ENCODE results near the gene CNTN4. TPM values are rescaled to one million over a fixed set of nuclear protein-coding genes. Genes with fewer than 3 reads are reported as not detected.

The CNTN4 gene
- total and polyA plus RNA-seq, 2 experiments from 2014 or later = 0.91 to 4.0 TPM

DNA sequence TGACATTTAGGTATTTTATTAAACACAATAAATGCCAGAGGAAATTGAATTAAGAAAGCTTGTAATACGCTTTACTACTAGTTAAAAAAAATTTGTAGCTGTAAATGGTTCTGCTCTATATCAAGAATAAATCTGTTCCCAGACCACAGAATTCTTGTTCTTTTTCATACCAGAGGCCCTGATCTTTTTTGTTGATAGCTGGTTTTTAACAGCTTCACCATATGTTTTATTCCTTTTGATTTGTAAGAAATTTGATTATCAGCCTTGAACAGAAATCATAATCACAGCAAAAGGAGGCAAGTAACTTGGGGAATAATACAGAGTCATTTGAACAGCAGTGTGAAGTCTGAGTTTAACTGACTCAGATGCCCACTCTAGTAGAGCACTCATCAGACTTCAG is 202.7 kb downstream of the CNTN4 start (continued):
- TF ChIP-seq, protein P1, sequence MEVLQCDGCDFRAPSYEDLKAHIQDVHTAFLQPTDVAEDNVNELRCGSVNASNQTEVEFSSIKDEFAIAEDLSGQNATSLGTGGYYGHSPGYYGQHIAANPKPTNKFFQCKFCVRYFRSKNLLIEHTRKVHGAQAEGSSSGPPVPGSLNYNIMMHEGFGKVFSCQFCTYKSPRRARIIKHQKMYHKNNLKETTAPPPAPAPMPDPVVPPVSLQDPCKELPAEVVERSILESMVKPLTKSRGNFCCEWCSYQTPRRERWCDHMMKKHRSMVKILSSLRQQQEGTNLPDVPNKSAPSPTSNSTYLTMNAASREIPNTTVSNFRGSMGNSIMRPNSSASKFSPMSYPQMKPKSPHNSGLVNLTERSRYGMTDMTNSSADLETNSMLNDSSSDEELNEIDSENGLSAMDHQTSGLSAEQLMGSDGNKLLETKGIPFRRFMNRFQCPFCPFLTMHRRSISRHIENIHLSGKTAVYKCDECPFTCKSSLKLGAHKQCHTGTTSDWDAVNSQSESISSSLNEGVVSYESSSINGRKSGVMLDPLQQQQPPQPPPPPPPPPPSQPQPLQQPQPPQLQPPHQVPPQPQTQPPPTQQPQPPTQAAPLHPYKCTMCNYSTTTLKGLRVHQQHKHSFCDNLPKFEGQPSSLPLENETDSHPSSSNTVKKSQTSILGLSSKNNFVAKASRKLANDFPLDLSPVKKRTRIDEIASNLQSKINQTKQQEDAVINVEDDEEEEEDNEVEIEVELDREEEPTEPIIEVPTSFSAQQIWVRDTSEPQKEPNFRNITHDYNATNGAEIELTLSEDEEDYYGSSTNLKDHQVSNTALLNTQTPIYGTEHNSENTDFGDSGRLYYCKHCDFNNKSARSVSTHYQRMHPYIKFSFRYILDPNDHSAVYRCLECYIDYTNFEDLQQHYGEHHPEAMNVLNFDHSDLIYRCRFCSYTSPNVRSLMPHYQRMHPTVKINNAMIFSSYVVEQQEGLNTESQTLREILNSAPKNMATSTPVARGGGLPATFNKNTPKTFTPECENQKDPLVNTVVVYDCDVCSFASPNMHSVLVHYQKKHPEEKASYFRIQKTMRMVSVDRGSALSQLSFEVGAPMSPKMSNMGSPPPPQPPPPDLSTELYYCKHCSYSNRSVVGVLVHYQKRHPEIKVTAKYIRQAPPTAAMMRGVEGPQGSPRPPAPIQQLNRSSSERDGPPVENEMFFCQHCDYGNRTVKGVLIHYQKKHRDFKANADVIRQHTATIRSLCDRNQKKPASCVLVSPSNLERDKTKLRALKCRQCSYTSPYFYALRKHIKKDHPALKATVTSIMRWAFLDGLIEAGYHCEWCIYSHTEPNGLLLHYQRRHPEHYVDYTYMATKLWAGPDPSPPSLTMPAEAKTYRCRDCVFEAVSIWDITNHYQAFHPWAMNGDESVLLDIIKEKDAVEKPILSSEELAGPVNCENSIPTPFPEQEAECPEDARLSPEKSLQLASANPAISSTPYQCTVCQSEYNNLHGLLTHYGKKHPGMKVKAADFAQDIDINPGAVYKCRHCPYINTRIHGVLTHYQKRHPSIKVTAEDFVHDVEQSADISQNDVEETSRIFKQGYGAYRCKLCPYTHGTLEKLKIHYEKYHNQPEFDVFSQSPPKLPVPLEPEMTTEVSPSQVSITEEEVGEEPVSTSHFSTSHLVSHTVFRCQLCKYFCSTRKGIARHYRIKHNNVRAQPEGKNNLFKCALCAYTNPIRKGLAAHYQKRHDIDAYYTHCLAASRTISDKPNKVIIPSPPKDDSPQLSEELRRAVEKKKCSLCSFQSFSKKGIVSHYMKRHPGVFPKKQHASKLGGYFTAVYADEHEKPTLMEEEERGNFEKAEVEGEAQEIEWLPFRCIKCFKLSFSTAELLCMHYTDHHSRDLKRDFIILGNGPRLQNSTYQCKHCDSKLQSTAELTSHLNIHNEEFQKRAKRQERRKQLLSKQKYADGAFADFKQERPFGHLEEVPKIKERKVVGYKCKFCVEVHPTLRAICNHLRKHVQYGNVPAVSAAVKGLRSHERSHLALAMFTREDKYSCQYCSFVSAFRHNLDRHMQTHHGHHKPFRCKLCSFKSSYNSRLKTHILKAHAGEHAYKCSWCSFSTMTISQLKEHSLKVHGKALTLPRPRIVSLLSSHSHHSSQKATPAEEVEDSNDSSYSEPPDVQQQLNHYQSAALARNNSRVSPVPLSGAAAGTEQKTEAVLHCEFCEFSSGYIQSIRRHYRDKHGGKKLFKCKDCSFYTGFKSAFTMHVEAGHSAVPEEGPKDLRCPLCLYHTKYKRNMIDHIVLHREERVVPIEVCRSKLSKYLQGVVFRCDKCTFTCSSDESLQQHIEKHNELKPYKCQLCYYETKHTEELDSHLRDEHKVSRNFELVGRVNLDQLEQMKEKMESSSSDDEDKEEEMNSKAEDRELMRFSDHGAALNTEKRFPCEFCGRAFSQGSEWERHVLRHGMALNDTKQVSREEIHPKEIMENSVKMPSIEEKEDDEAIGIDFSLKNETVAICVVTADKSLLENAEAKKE (CRISPR knock-in tag; IDR thresholded peaks at IDR 0.05) = no peak
- TF ChIP-seq POLR2AphosphoS5 (IDR thresholded peaks at IDR 0.05; ENCODE audit: low read depth) = no peak
- TF ChIP-seq, protein P2, sequence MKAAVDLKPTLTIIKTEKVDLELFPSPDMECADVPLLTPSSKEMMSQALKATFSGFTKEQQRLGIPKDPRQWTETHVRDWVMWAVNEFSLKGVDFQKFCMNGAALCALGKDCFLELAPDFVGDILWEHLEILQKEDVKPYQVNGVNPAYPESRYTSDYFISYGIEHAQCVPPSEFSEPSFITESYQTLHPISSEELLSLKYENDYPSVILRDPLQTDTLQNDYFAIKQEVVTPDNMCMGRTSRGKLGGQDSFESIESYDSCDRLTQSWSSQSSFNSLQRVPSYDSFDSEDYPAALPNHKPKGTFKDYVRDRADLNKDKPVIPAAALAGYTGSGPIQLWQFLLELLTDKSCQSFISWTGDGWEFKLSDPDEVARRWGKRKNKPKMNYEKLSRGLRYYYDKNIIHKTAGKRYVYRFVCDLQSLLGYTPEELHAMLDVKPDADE (IDR thresholded peaks at IDR 0.05) = no peak
- TF ChIP-seq STAT1 (IDR thresholded peaks at IDR 0.05; ENCODE audit: unreplicated experiment) = no peak
- no peak for TF ChIP-seq ZNF114 (CRISPR knock-in tag; IDR thresholded peaks at IDR 0.05)
- TF ChIP-seq CREB1 (CRISPR knock-in tag; IDR thresholded peaks at IDR 0.05; ENCODE audit: low read depth) = no peak
- TF ChIP-seq, protein P3, sequence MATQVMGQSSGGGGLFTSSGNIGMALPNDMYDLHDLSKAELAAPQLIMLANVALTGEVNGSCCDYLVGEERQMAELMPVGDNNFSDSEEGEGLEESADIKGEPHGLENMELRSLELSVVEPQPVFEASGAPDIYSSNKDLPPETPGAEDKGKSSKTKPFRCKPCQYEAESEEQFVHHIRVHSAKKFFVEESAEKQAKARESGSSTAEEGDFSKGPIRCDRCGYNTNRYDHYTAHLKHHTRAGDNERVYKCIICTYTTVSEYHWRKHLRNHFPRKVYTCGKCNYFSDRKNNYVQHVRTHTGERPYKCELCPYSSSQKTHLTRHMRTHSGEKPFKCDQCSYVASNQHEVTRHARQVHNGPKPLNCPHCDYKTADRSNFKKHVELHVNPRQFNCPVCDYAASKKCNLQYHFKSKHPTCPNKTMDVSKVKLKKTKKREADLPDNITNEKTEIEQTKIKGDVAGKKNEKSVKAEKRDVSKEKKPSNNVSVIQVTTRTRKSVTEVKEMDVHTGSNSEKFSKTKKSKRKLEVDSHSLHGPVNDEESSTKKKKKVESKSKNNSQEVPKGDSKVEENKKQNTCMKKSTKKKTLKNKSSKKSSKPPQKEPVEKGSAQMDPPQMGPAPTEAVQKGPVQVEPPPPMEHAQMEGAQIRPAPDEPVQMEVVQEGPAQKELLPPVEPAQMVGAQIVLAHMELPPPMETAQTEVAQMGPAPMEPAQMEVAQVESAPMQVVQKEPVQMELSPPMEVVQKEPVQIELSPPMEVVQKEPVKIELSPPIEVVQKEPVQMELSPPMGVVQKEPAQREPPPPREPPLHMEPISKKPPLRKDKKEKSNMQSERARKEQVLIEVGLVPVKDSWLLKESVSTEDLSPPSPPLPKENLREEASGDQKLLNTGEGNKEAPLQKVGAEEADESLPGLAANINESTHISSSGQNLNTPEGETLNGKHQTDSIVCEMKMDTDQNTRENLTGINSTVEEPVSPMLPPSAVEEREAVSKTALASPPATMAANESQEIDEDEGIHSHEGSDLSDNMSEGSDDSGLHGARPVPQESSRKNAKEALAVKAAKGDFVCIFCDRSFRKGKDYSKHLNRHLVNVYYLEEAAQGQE (IDR thresholded peaks at IDR 0.05; ENCODE audit: unreplicated experiment) = no peak
- TF ChIP-seq EZH2phosphoT487 (IDR thresholded peaks at IDR 0.05; ENCODE audit: unreplicated experiment) = no peak

Data from GM23338 (cell line).